Raji (cell line): ENCODE data around the gene TBC1D8.

ENCODE experiments used
- POLR2A ChIP-seq: IDR thresholded peaks from 2 replicates; pipeline ENCODE4 v1.6.1; 2011; ENCODE audit warnings: low read depth, low read length, control low read depth; ENCODE audit not compliant: insufficient read depth

TBC1D8 gene

GRCh38 chr2:101127319-101128056 lies 23.7 kb downstream of the TBC1D8 start:
- TF ChIP-seq POLR2A: no peak

DNA sequence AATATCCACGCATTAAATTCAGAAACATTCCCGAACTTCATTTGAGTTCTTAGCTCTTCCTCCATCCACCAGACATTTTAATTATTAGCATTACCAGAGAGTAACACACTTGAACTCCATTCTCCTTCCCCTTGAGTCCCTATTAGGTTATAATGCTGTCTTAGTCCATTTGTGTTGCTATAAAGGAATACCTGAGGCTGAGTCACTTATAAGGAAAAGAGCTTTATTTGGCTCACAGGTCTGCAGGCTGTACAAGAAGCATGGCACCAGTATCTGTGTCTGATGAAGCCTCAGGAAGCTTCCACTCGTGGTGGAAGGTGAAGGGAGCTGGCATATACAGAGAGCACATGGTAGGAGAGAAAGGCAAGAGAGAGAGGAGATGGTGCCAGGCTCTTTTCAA lies 25.4 kb downstream of the TBC1D8 start:
- no peak for TF ChIP-seq POLR2A

DNA sequence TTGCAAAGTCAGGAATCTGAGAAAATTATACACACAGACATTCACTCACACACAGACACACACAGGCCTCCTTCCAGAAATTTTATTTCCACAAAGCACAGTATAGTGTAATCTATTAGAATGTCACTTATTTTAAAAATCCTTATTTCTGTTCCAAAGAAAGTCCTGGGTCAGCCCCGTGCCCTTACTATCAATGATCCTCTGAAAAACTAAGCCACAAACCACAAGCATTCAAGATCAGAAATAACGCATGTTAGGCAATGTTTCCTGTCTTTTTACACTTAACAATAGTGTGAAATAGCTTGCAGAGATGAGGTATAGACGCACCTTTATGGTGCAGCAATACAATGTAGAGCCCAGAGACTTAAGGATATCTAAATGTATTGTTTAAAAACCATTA lies 25.8 kb downstream of the TBC1D8 start:
- TF ChIP-seq POLR2A: no peak

GRCh38 chr2:101124643-101125366 lies 26.4 kb downstream of the TBC1D8 start:
- no peak for TF ChIP-seq POLR2A

DNA sequence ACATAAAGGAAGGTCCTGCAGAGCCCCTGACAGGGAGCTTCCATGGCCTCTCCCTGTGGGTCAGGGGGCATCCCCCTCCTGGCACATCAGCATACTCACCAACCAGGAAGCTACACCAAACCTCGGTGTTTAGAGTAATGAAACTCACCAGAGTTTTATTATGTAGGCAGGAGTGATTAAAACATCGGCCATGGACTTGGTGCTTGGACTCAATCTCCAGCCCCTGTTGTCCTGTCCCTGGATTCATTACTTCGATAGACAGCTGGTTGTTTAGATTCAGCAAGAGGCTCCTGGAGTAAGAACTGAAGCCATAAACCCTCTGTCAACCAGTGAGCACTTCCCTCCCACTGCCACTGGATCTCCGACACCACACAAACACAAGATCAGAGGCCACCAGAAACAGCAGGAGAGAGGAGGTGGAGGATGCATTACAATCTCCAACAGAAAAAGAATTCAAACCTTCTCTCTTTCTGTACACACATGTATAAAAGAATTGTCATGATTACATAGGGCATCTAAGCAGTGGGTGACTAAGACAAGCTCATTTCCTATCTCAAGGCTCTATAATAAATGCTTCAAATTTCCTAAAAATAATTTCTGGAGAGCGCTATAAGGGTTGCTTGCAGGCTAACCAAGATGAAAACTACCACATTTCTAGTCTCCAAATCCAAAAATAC lies 27.2 kb downstream of the TBC1D8 start:
- TF ChIP-seq POLR2A: no peak

GRCh38 chr2:101121174-101121573 lies 30.0 kb downstream of the TBC1D8 start:
- TF ChIP-seq POLR2A: no peak

DNA sequence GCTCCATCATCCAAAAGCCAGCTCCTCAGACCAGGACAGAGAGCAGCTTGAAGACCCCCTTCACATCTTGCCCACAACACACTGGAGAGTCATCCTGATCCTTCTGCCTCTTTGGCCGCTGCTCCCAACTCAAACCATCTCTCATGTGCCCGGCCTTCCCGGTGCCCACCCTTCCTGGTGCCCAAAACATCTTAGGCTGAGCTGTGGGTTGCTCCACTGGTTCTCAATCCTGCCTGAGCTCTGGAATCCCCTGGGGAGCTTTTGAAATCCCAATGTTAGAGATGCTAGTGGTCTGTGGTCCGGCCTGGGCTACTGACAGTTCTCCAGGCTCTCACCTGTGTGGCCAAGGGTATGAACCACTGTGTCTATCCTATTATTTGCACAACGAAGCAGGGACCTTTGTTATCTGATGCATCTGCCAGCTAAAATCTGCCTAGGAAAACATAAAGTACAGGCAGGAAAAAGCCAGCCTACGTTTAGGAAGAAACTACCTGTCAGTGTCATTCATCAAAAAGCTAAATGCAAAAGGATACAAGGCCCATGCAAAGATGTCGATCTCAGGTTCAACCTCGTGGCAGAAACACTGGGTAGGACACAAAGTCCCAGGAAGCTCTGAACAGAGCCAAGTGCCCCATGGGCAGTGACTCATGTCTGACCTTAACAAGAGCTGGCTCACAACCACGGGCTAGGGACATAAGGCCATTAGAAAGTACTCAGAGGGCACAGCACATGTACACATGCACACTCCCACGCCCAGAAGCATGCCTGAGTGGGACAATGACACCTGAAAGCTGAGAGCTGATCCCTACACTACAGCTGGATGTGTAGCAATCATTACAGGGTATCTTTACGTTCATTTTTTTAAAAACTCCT lies 30.8 kb downstream of the TBC1D8 start:
- no peak for TF ChIP-seq POLR2A

GRCh38 chr2:101119431-101119830 lies 31.8 kb downstream of the TBC1D8 start:
- TF ChIP-seq POLR2A: no peak

DNA sequence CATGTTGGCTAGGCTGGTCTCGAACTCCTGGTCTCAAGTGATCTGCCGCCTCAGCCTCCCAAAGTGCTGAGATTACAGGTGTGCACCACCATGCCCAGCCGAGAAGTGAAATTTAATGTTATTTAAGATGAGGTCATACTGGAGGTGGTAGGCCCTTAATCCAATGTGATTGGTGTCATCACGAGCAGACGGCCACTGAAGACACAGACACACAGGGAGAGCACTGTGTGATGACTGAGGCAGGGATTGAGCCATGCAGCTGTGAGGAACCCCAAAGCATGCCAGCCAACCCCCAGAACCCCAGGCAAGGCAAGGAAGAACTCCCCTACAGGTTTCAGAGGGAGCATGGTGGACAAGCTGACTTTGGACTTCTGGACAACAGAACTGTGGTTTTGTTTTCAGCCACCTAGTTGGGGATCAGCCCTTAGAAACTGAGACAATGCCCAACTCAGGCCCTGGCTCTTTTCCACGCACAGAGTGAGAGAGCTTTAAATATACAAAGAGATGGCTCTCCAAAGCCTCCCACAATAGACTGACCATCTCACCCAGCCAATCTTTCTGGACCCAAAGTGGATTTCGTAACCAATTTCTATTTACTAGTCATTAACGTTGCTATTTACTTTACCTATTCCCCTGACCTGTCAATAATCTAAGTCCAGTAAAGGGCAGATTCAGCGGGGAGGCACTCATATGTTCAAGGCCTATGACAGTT lies 34.2 kb downstream of the TBC1D8 start:
- no peak for TF ChIP-seq POLR2A

DNA sequence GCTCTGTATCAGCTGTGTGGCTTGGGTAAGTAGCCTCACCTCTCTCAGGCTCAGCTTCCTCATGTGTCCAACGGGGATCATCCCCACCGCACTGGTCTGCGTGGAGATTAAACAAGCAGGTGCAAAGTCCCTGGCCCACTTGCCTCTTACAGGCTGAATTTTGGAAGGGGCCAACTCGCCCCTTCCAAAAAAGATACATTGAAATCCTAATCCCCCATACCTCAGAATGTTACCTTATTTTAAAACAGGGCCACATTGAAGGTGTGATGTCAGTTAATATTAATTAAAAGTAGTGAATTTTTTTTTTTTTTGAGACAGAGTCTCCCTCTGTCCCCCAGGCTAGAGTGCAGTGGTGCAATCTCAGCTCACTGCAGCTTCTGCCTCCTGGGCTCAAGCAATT lies 34.8 kb downstream of the TBC1D8 start:
- TF ChIP-seq POLR2A: no peak

DNA sequence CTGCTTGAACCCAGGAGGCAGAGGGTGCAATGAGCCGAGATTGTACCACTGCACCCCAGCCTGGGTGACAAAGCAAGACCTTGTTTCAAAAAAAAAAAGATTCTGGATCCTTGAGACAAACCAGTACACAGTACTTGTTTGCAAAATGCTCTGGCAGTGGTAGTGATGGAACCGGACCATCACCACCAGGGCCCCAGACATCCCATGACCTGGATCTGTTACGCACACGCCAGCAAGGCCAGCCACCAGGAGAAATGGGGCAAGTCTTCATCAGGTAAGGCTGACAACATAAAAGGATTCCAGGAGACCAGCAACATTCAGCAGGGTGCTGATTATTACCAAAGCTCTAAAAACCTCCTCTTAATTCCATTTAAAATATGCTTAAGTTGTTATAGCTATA lies 35.5 kb downstream of the TBC1D8 start:
- TF ChIP-seq POLR2A: no peak

DNA sequence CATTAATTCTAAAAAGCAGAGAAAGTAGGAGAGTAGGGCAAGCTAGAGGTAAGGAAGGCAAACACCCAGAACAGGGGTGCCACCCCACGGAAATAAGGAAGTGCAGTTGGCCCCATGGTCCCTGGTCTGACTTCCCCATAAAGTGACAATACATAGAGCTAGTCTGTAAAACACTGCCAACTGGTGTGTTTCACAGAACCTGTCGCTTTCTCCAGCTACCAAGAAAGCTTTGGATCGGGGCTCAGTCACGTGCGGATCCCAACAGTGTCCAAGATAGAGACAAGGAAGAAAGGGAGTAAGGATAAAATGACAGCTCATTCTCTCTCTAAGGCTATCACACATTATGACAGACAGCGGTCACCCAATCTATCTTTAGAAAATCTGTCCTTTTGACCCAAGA lies 36.4 kb downstream of the TBC1D8 start:
- no peak for TF ChIP-seq POLR2A

DNA sequence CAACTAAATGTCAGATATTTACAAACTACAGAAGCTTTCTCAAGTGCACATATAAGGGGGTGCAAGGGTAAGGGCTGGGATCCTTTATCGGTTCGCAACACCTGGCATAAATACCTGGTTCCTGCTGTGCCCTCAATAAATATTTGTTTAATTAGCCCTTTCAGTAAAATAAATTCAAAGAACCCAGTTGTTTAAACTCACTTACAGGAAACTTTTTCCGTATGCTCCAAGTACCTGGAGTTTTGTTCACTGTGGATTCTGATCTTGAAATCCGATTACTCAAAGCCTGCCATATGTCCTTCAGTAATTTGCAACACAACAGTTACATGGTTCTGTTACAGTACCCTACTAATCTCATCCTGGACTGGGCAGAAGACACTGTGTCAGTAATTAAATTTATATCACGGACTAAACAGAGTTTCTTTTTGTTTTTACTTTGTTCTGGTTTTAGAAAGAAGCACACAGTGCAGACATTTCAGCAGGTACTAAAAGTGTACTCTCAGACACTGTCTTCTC lies 36.9 kb downstream of the TBC1D8 start:
- TF ChIP-seq POLR2A: no peak

- no peak for TF ChIP-seq POLR2A
Observed at GRCh38 chr2:101113441-101114267, 37.5 kb downstream of the TBC1D8 start.

GRCh38 chr2:101112772-101113157 lies 38.4 kb downstream of the TBC1D8 start:
- no peak for TF ChIP-seq POLR2A
